ENCODE data around the gene RRAGA. TPM values are rescaled to one million over a fixed set of nuclear protein-coding genes. Genes with fewer than 3 reads are reported as not detected.

Gene RRAGA
- total RNA-seq, 1 donor = 62.5 TPM

GRCh38 chr9:19036611-19037010, 12.6 kb upstream of the RRAGA start:
- TF ChIP-seq CTCF (IDR thresholded peaks at IDR 0.05; ENCODE audit: insufficient read depth, low read length) = no peak
- DNase-seq (ENCODE audit: low read depth) = no peak

GRCh38 chr9:19049917-19050636, 850 bp downstream of the RRAGA start:
- peak; percentile 44 for DNase-seq (ENCODE audit: low read depth)
- H3K4me3 ChIP-seq (ENCODE audit: low read depth, low read length) = peak overlapping the region; percentile 95
- no peak for TF ChIP-seq CTCF (IDR thresholded peaks at IDR 0.05; ENCODE audit: insufficient read depth, low read length)

More at GRCh38 chr9:19036611-19037010, 12.6 kb upstream of the RRAGA start:
- no peak overlapping the region for H3K4me3 ChIP-seq (ENCODE audit: low read depth, low read length)

GRCh38 chr9:19050637-19051591, 1.7 kb downstream of the RRAGA start:
- no peak for DNase-seq (ENCODE audit: low read depth)
- no peak for TF ChIP-seq CTCF (IDR thresholded peaks at IDR 0.05; ENCODE audit: insufficient read depth, low read length)
- H3K4me3 ChIP-seq (ENCODE audit: low read depth, low read length) = peak overlapping the region; percentile 95

- TF ChIP-seq CTCF (IDR thresholded peaks at IDR 0.05; ENCODE audit: insufficient read depth, low read length) = no peak
- no peak for DNase-seq (ENCODE audit: low read depth)
- no peak overlapping the region for H3K4me3 ChIP-seq (ENCODE audit: low read depth, low read length)
Measured at GRCh38 chr9:19057033-19057432, 7.8 kb downstream of the RRAGA start.

GRCh38 chr9:19074229-19074628, 25.0 kb downstream of the RRAGA start:
- no peak for TF ChIP-seq CTCF (IDR thresholded peaks at IDR 0.05; ENCODE audit: insufficient read depth, low read length)
- DNase-seq (ENCODE audit: low read depth) = no peak
- H3K4me3 ChIP-seq (ENCODE audit: low read depth, low read length) = no peak overlapping the region

GRCh38 chr9:19074836-19075235, 25.6 kb downstream of the RRAGA start:
- H3K4me3 ChIP-seq (ENCODE audit: low read depth, low read length) = no peak overlapping the region
- DNase-seq (ENCODE audit: low read depth) = no peak
- TF ChIP-seq CTCF (IDR thresholded peaks at IDR 0.05; ENCODE audit: insufficient read depth, low read length) = no peak
